Measurements from ENCODE around the gene NDC1. TPM values are rescaled to one million over a fixed set of nuclear protein-coding genes. Genes with fewer than 3 reads are reported as not detected.

The NDC1 gene
- total and polyA plus RNA-seq, 7 donors: 3.0 to 12.1 (median 5.7) TPM

- H3K4me1 ChIP-seq: no peaks in the 10 kb centered on the region
- peaks cover 0 to 13% (median 0%) of the 10 kb centered on the region in 3 donors for H3K27me3 ChIP-seq (ENCODE audit: insufficient read depth in 3 of 3, low read length in 2 of 3)
- no peak overlapping the region for H3K4me3 ChIP-seq
- ATAC-seq (no peak), DNase-seq (no peak)
- intact Hi-C loops (cut with DNase I): no loop called here
- H3K27ac ChIP-seq: no peak overlapping the region
- H3K9me3 ChIP-seq: no peaks in the 10 kb centered on the region
- TF ChIP-seq CTCF (IDR thresholded peaks at IDR 0.05): no peak
- H3K36me3 ChIP-seq (ENCODE audit: insufficient read depth in 1 of 2, low read depth in 1 of 2): no peaks in the 10 kb centered on the region
- 72 to 80% (median 73%) methylated on average over 6 of the region's 6 CpGs for WGBS, 3 donors
These were observed 120.9 kb downstream of the NDC1 start for GRCh38 chr1:53717025-53717804.

DNA sequence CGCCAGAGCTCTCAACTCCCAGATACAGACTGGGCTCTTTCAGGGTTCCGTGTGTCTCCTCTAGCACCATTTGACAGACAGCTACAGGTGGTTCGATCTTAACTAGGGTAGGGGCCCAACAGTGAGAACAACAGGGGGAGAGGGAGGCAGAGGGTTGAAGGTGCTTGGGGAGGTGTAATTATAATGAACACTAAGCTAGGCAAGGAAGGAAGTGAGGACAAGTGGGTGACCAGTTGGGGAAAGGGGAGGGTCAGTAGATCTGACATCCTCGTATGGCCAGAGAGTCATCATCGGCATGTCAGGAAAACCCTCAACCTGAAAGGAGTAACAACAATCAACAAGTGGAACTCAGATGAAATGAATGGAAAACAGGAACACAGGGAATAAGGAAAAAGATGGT, 121.9 kb downstream of the NDC1 start:
- no peak for ATAC-seq
- WGBS, 3 donors: 58 to 63% (median 59%) methylated on average over 5 of the region's 5 CpGs

GRCh38 chr1:53715478-53715877, 122.6 kb downstream of the NDC1 start:
- intact Hi-C loops (cut with DNase I): no loop called here
- Histone ChIP-seq H3K27me3 (ENCODE audit: insufficient read depth in 3 of 3, low read length in 2 of 3) (peaks cover 0 to 13% (median 0%) of the 10 kb centered on the region in 3 donors), H3K36me3 (ENCODE audit: insufficient read depth in 1 of 2, low read depth in 1 of 2) (no peaks in the 10 kb centered on the region), H3K27ac (no peak overlapping the region), H3K4me3 (no peak overlapping the region), H3K4me1 (no peaks in the 10 kb centered on the region), H3K9me3 (no peaks in the 10 kb centered on the region)
- peak; percentile 13 for TF ChIP-seq CTCF (IDR thresholded peaks at IDR 0.05)
- DNase-seq (no peak), ATAC-seq (no peak)
- 47 to 61% (median 55%) methylated on average over 11 of the region's 11 CpGs for WGBS, 3 donors

More for the DNA sequence above, 121.9 kb downstream of the NDC1 start:
- intact Hi-C loops (cut with DNase I): no loop called here
- TF ChIP-seq CTCF (IDR thresholded peaks at IDR 0.05): no peak
- no peaks in the 10 kb centered on the region for H3K36me3 ChIP-seq (ENCODE audit: insufficient read depth in 1 of 2, low read depth in 1 of 2)
- no peak overlapping the region for H3K4me3 ChIP-seq
- H3K27ac ChIP-seq: no peak overlapping the region
- H3K4me1 ChIP-seq: no peaks in the 10 kb centered on the region
- no peak for DNase-seq
- H3K27me3 ChIP-seq (ENCODE audit: insufficient read depth in 3 of 3, low read length in 2 of 3): peaks cover 0 to 13% (median 0%) of the 10 kb centered on the region in 3 donors
- H3K9me3 ChIP-seq: no peaks in the 10 kb centered on the region

Other genes with a start within 250 kb of the NDC1 start
- gene GLIS1, start 99.1 kb downstream of the NDC1 start, total RNA-seq: under 1 TPM; 0.11 to 0.40 (median 0.14) TPM
- under 1 TPM; 0.03 to 0.35 (median 0.21) TPM for gene GLIS1, start 99.1 kb downstream of the NDC1 start, polyA plus RNA-seq
- gene YIPF1, start 51.5 kb upstream of the NDC1 start, total RNA-seq: 10 to 100 TPM; 11.8 to 23.3 (median 19.4) TPM
- 10 to 100 TPM; 23.1 to 54.1 (median 25.1) TPM for gene YIPF1, start 51.5 kb upstream of the NDC1 start, polyA plus RNA-seq
- not detected for gene DIO1, start 55.9 kb upstream of the NDC1 start, total RNA-seq
- gene DIO1, start 55.9 kb upstream of the NDC1 start, polyA plus RNA-seq: not detected
- gene IFT25, start 107.4 kb upstream of the NDC1 start, total RNA-seq: 1 to 10 TPM; 4.9 to 5.8 (median 5.5) TPM
- gene IFT25, start 107.4 kb upstream of the NDC1 start, polyA plus RNA-seq: 10 to 100 TPM in 1 of 3 donors, 1 to 10 TPM in 2; 4.6 to 10.3 (median 5.3) TPM
- gene LRRC42, start 108.1 kb upstream of the NDC1 start, total RNA-seq: 10 to 100 TPM; 10.0 to 16.9 (median 11.9) TPM
- gene LRRC42, start 108.1 kb upstream of the NDC1 start, polyA plus RNA-seq: 10 to 100 TPM; 11.0 to 14.7 (median 14.0) TPM
- gene LDLRAD1, start 179.9 kb upstream of the NDC1 start, total RNA-seq: not detected
- gene LDLRAD1, start 179.9 kb upstream of the NDC1 start, polyA plus RNA-seq: not detected
- 100 to 1,000 TPM; 166 to 216 (median 182) TPM for gene TMEM59, start 214.9 kb upstream of the NDC1 start, total RNA-seq
- gene TMEM59, start 214.9 kb upstream of the NDC1 start, polyA plus RNA-seq: 100 to 1,000 TPM; 123 to 240 (median 140) TPM
- gene TCEANC2, start 215.3 kb upstream of the NDC1 start, total RNA-seq: 10 to 100 TPM in 1 of 4 donors, 1 to 10 TPM in 3; 5.5 to 10.4 (median 6.6) TPM
- gene TCEANC2, start 215.3 kb upstream of the NDC1 start, polyA plus RNA-seq: 1 to 10 TPM; 2.3 to 9.5 (median 2.4) TPM

Data from psoas muscle (tissue), 8 donors.